ENCODE results near the gene TIAL1. TPM values are rescaled to one million over a fixed set of nuclear protein-coding genes. Genes with fewer than 3 reads are reported as not detected.

Gene TIAL1
- total RNA-seq, 2 donors from 2014 or later = 69.6 to 70.2 TPM

Other genes starting within 250 kb of the TIAL1 start
- 10 to 100 TPM in 1 of 2 donors, 1 to 10 TPM in 1; 7.0 to 12.5 TPM for gene RGS10, start 54.2 kb downstream of the TIAL1 start, total RNA-seq
- gene BAG3, start 54.4 kb upstream of the TIAL1 start, total RNA-seq = 100 to 1,000 TPM; 113 to 114 TPM
- gene INPP5F, start 129.1 kb upstream of the TIAL1 start, total RNA-seq = 1 to 10 TPM; 6.2 to 8.3 TPM

All from left cardiac atrium (tissue), 2 donors.